GM23338 (cell line): Measurements from ENCODE around the gene VTCN1.
"Not testable (repeated sequence)": the region's sequence is repeated elsewhere in the genome, so short reads cannot be mapped to it uniquely, and the experiment has no call there.

Experiments
- CTCF ChIP-seq, 2 experiments: fragments of 200-600 bp in 1 of 2; sonication (generic) in 1 of 2; conservative IDR thresholded peaks; 2 replicates each; pipeline versions ENCODE4 v1.5.1 to v1.6.1; 2016 to 2017; ENCODE audit warnings: antibody characterized with exemption in 2 of 2, low read depth in 2 of 2, mild to moderate bottlenecking in 2 of 2, moderate library complexity in 1 of 2
- EZH2phosphoT487 ChIP-seq: fragments of 200-600 bp; sonication (generic); IDR thresholded peaks from one replicate; pipeline ENCODE4 v1.8.1; 2018; ENCODE audit warnings: antibody characterized with exemption; ENCODE audit not compliant: unreplicated experiment
- POLR2AphosphoS5 ChIP-seq: IDR thresholded peaks from 2 replicates; pipeline ENCODE4 v1.6.1; 2016; ENCODE audit warnings: antibody characterized with exemption, low read depth

GRCh38 chr1:117119144-117119543 lies 91.6 kb downstream of the VTCN1 start:
- not testable (repeated sequence) for TF ChIP-seq POLR2AphosphoS5; CTCF (conservative IDR thresholded peaks at IDR 0.05; ENCODE audit: low read depth in 2 of 2); EZH2phosphoT487
